H1 (cell line): ENCODE data around the gene ECI1.

Source experiments
- CTCF ChIP-seq, 3 experiments: IDR thresholded peaks; 1 replicate in 2 of 3; 2 replicates in 1 of 3; pipeline versions ENCODE4 v1.5.1 to v1.6.1; 2011; ENCODE audit warnings: low read length in 3 of 3, mild to moderate bottlenecking in 3 of 3, inconsistent platforms in 2 of 3, low read depth in 1 of 3, moderate library complexity in 1 of 3; ENCODE audit not compliant: insufficient read depth in 1 of 3; ENCODE audit errors: control extremely low read depth in 1 of 3
- JUND ChIP-seq: IDR thresholded peaks from 2 replicates; pipeline ENCODE4 v1.6.1; 2011; ENCODE audit warnings: mild to moderate bottlenecking, improper control_type of control experiment, low read length
- MAFK ChIP-seq: IDR thresholded peaks from 2 replicates; pipeline ENCODE4 v1.6.1; 2012; ENCODE audit warnings: low read depth, mild to moderate bottlenecking, improper control_type of control experiment, low read length
- SP1 ChIP-seq: IDR thresholded peaks from 2 replicates; pipeline ENCODE4 v1.6.1; 2011; ENCODE audit warnings: low read depth, low read length
- TEAD4 ChIP-seq: IDR thresholded peaks from 2 replicates; pipeline ENCODE4 v1.6.1; 2012; ENCODE audit warnings: low read depth, low read length, inconsistent platforms, mixed read lengths

- TF ChIP-seq TEAD4 = no peak
- no peak for TF ChIP-seq MAFK
- TF ChIP-seq CTCF (IDR thresholded peaks at IDR 0.05; ENCODE audit: control extremely low read depth in 1 of 3, insufficient read depth in 1 of 3, low read depth in 1 of 3, low read length in 3 of 3) = no peak
- TF ChIP-seq JUND = no peak
- TF ChIP-seq SP1 = no peak
Observed at GRCh38 chr16:2289282-2289681, 37.9 kb upstream of the ECI1 start.
